Endodermal cell (in vitro differentiated cells): ENCODE measurements around the gene CDH13. TPM values are rescaled to one million over a fixed set of nuclear protein-coding genes. Genes with fewer than 3 reads are reported as not detected.

Experiments
- DNase-seq: peaks from one replicate; pipeline ENCODE4 v3.0.0-alpha.2; 2017
- H3K27ac ChIP-seq: 2 replicates; pipeline ENCODE4 v1.5.1; 2013; ENCODE audit warnings: mild to moderate bottlenecking, low read depth, low read length, moderate library complexity
- H3K27me3 ChIP-seq: 2 replicates; pipeline ENCODE4 v1.6.1; 2013; ENCODE audit warnings: mild to moderate bottlenecking, low read length, moderate library complexity; ENCODE audit not compliant: insufficient read depth, control insufficient read depth, poor library complexity, severe bottlenecking
- H3K36me3 ChIP-seq: 2 replicates; pipeline ENCODE4 v1.7.0; 2013; ENCODE audit warnings: mild to moderate bottlenecking, low read length, moderate library complexity; ENCODE audit not compliant: control insufficient read depth, insufficient read depth
- H3K4me1 ChIP-seq: one replicate; pipeline ENCODE4 v1.7.0; 2013; ENCODE audit warnings: low read length; ENCODE audit not compliant: control insufficient read depth, insufficient read depth
- H3K4me3 ChIP-seq: 2 replicates; pipeline ENCODE4 v1.5.1; 2013; ENCODE audit warnings: mild to moderate bottlenecking, low read length, moderate library complexity
- H3K9ac ChIP-seq: 2 replicates; pipeline ENCODE4 v1.6.1; 2013; ENCODE audit warnings: mild to moderate bottlenecking, low read length, moderate library complexity; ENCODE audit not compliant: poor library complexity, severe bottlenecking; ENCODE audit errors: extremely low read depth
- H3K9me3 ChIP-seq: 2 replicates; pipeline ENCODE4 v1.6.1; 2013; ENCODE audit warnings: mild to moderate bottlenecking, low read length, moderate library complexity; ENCODE audit not compliant: control insufficient read depth
- H3K27ac Mint-ChIP-seq: 2 replicates; pipeline ENCODE4 v1.8.0; 2020; ENCODE audit warnings: mixed read lengths
- H3K27me3 Mint-ChIP-seq: 2 replicates; pipeline ENCODE4 v1.8.0; 2021; ENCODE audit warnings: mild to moderate bottlenecking, mixed read lengths; ENCODE audit not compliant: insufficient read depth
- H3K36me3 Mint-ChIP-seq: 2 replicates; pipeline ENCODE4 v1.8.0; 2020; ENCODE audit warnings: low read depth, mixed read lengths
- H3K4me1 Mint-ChIP-seq: 2 replicates; pipeline ENCODE4 v1.8.0; 2020; ENCODE audit warnings: mixed read lengths
- H3K4me3 Mint-ChIP-seq: 2 replicates; pipeline ENCODE4 v1.8.0; 2020; ENCODE audit warnings: mild to moderate bottlenecking, moderate library complexity, mixed read lengths
- H3K9me3 Mint-ChIP-seq: 2 replicates; pipeline ENCODE4 v1.8.0; 2020; ENCODE audit warnings: mild to moderate bottlenecking, mixed read lengths
- WGBS, 2 experiments: methylation state at CpG; one replicate each; pipeline versions ENCODE4 v1.1.5 to v1.1.7; 2013; ENCODE audit warnings: missing lambda C conversion rate in 2 of 2, mixed read lengths in 1 of 2; ENCODE audit not compliant: insufficient coverage in 1 of 2, insufficient read length in 1 of 2; 5-methylcytosine and 5-hydroxymethylcytosine counted together
- total RNA-seq, 2 donors: library from RNA; stranded (reverse); fragmentation: NEBNext Ultra II Directional in 1 of 2; extraction: Animal tissue kit (Norgen Biotek cat#: 25700) in 1 of 2; gene quantifications; 2 replicates in 1 of 2; 3 replicates in 1 of 2; pipeline ENCODE4 v1.2.1, GENCODE V29; 2021
- TF ChIP-seq, protein P1 (sequence below): fragments of 200-600 bp; sonication (generic); conservative IDR thresholded peaks from 2 replicates; pipeline ENCODE4 v1.5.0; 2021; ENCODE audit warnings: antibody characterized with exemption, mild to moderate bottlenecking

The CDH13 gene
- total RNA-seq, 2 donors from 2014 or later, result 0.86 to 1.8 TPM

DNA sequence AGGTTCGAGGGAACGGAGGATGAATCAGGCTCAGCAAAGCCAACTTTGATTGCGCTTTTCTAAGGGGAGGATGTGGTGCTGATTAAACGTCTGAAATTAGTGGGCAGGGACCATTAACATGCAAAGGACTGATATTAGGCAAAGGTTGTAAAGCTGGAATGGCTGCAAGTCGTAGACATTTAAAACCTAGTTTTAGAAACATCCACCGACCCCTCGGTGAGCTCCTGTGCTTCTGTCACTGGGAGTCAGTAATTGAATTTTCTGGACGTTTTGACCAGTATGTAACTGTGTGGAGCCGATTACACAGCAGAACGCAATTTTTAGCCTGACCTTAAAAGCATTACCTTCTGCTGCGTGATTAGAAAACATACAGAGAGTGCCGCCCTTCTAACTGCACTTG lies 960.4 kb downstream of the CDH13 start:
- Mint-ChIP-seq H3K9me3 (no peaks in the 10 kb centered on the region), H3K27me3 (peaks cover 11% of the 10 kb centered on the region), H3K4me1 (peaks cover 20% of the 10 kb centered on the region), H3K4me3 (no peak overlapping the region), H3K36me3 (no peaks in the 10 kb centered on the region), H3K27ac (no peak overlapping the region)
- WGBS, 2 experiments, result 91 to 92% methylated on average over 10 to 12 of the region's 12 CpGs
- Histone ChIP-seq H3K9me3 (no peaks in the 10 kb centered on the region), H3K4me3 (no peak overlapping the region), H3K9ac (no peak overlapping the region), H3K27me3 (no peaks in the 10 kb centered on the region), H3K27ac (no peak overlapping the region), H3K4me1 (peaks cover 13% of the 10 kb centered on the region), H3K36me3 (no peaks in the 10 kb centered on the region)
- DNase-seq, result no peak
- TF ChIP-seq, protein P1, sequence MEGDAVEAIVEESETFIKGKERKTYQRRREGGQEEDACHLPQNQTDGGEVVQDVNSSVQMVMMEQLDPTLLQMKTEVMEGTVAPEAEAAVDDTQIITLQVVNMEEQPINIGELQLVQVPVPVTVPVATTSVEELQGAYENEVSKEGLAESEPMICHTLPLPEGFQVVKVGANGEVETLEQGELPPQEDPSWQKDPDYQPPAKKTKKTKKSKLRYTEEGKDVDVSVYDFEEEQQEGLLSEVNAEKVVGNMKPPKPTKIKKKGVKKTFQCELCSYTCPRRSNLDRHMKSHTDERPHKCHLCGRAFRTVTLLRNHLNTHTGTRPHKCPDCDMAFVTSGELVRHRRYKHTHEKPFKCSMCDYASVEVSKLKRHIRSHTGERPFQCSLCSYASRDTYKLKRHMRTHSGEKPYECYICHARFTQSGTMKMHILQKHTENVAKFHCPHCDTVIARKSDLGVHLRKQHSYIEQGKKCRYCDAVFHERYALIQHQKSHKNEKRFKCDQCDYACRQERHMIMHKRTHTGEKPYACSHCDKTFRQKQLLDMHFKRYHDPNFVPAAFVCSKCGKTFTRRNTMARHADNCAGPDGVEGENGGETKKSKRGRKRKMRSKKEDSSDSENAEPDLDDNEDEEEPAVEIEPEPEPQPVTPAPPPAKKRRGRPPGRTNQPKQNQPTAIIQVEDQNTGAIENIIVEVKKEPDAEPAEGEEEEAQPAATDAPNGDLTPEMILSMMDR, result no peak

DNA sequence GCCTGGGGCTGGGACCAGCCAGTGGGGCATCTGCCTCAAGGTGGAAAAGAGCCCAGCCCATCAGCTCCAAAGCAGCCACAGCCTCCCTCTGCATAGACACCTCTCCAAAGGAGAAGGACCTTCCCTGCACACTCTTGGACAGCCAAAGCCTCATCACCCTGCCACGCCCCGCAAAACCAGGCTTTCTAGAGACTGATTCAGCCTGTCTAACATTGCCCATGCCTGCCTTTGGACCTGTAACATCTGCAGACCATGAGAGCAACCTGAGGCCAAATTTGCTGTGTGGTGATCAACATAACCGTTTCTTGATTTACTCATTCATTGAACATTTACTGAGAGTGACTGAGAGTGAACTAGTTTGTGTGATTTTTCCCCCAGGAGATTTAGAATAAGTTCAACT lies 961.3 kb downstream of the CDH13 start:
- no peak for DNase-seq
- H3K4me3 Mint-ChIP-seq, result no peak overlapping the region

DNA sequence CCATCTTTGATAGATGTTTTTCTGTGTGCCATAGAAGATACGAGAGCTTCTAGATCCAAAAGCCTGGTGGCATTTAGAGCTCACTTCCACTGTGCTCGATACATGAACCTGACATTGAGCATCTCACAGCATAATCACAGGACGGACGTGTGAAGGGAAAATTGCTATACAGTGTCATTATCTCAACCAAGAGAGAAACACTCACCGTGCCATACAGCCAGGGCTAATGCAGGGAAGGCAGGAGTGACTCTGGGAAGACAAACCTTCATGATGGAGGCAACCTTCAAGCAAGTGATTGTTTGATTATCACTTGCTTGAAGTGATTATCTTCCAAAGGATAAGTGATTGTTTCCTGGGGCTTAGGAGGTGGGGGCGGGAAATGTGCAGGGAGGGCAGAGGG lies 962.8 kb downstream of the CDH13 start:
- peaks cover 20% of the 10 kb centered on the region for H3K4me1 Mint-ChIP-seq
- no peak overlapping the region for H3K27ac Mint-ChIP-seq
- H3K27me3 ChIP-seq, result no peaks in the 10 kb centered on the region
- peaks cover 11% of the 10 kb centered on the region for H3K27me3 Mint-ChIP-seq
- H3K4me1 ChIP-seq, result peaks cover 13% of the 10 kb centered on the region
- TF ChIP-seq, protein P1, result no peak
- no peak for DNase-seq
- no peaks in the 10 kb centered on the region for H3K36me3 Mint-ChIP-seq
- H3K4me3 ChIP-seq, result no peak overlapping the region
- H3K36me3 ChIP-seq, result no peaks in the 10 kb centered on the region
- H3K9me3 Mint-ChIP-seq, result no peaks in the 10 kb centered on the region
- H3K9ac ChIP-seq, result no peak overlapping the region
- H3K27ac ChIP-seq, result no peak overlapping the region
- WGBS, 2 experiments, result 85 to 88% methylated on average over 5 to 6 of the region's 6 CpGs
- no peaks in the 10 kb centered on the region for H3K9me3 ChIP-seq
- no peak overlapping the region for H3K4me3 Mint-ChIP-seq

More for the DNA sequence above, 961.3 kb downstream of the CDH13 start:
- no peaks in the 10 kb centered on the region for H3K9me3 Mint-ChIP-seq
- H3K36me3 ChIP-seq, result no peaks in the 10 kb centered on the region
- no peak overlapping the region for H3K27ac Mint-ChIP-seq
- no peak overlapping the region for H3K4me3 ChIP-seq
- TF ChIP-seq, protein P1, result no peak
- H3K9ac ChIP-seq, result no peak overlapping the region
- H3K4me1 ChIP-seq, result peaks cover 13% of the 10 kb centered on the region
- H3K4me1 Mint-ChIP-seq, result peaks cover 20% of the 10 kb centered on the region
- H3K27me3 ChIP-seq, result no peaks in the 10 kb centered on the region
- H3K36me3 Mint-ChIP-seq, result no peaks in the 10 kb centered on the region
- 94 to 100% methylated on average over 2 to 3 of the region's 3 CpGs for WGBS, 2 experiments
- H3K9me3 ChIP-seq, result no peaks in the 10 kb centered on the region
- H3K27ac ChIP-seq, result no peak overlapping the region
- peaks cover 11% of the 10 kb centered on the region for H3K27me3 Mint-ChIP-seq
